ENCODE results near the gene CPNE2. TPM values are rescaled to one million over a fixed set of nuclear protein-coding genes. Genes with fewer than 3 reads are reported as not detected.

The CPNE2 gene
- total RNA-seq, 1 donor from 2014 or later: 145 TPM

- peaks cover 20% of the 10 kb centered on the region for H3K27me3 Mint-ChIP-seq (ENCODE audit: unreplicated experiment)
- H3K4me1 Mint-ChIP-seq (ENCODE audit: unreplicated experiment): peaks cover 37% of the 10 kb centered on the region
- peaks cover 32% of the 10 kb centered on the region for H3K36me3 Mint-ChIP-seq (ENCODE audit: low read depth, unreplicated experiment)
- H3K4me3 Mint-ChIP-seq (ENCODE audit: unreplicated experiment): no peak overlapping the region
- no peak overlapping the region for H3K27ac Mint-ChIP-seq (ENCODE audit: unreplicated experiment)
- no peak for DNase-seq (ENCODE audit: low spot score)
- no peaks in the 10 kb centered on the region for H3K9me3 Mint-ChIP-seq (ENCODE audit: unreplicated experiment)
- no peak for TF ChIP-seq CTCF (IDR thresholded peaks at IDR 0.05; ENCODE audit: unreplicated experiment)
Observed at GRCh38 chr16:57134982-57135381, 42.6 kb downstream of the CPNE2 start.

DNA sequence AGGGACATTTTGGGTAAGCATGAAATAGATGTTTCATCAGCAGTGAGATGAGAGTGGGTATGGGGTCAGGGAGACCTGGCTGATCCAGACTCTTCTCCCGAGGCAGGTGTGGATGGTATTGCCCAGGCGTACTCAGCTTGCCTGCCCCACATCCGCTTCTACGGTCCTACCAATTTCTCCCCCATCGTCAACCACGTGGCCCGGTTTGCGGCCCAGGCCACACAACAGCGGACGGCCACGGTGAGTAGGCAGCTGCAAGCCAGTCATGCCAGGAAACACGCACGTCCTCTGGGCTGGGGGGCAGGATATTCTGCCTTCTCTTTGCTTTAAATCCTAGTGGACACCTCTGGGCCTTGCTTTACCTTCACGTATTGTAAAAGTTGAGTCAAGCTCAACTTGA lies 44.7 kb downstream of the CPNE2 start:
- DNase-seq (ENCODE audit: low spot score): no peak
- Mint-ChIP-seq H3K9me3 (ENCODE audit: unreplicated experiment) (no peaks in the 10 kb centered on the region), H3K36me3 (ENCODE audit: low read depth, unreplicated experiment) (peaks cover 32% of the 10 kb centered on the region), H3K27ac (ENCODE audit: unreplicated experiment) (no peak overlapping the region), H3K4me1 (ENCODE audit: unreplicated experiment) (peaks cover 47% of the 10 kb centered on the region), H3K4me3 (ENCODE audit: unreplicated experiment) (no peak overlapping the region), H3K27me3 (ENCODE audit: unreplicated experiment) (peaks cover 21% of the 10 kb centered on the region)
- no peak for TF ChIP-seq CTCF (IDR thresholded peaks at IDR 0.05; ENCODE audit: unreplicated experiment)

DNA sequence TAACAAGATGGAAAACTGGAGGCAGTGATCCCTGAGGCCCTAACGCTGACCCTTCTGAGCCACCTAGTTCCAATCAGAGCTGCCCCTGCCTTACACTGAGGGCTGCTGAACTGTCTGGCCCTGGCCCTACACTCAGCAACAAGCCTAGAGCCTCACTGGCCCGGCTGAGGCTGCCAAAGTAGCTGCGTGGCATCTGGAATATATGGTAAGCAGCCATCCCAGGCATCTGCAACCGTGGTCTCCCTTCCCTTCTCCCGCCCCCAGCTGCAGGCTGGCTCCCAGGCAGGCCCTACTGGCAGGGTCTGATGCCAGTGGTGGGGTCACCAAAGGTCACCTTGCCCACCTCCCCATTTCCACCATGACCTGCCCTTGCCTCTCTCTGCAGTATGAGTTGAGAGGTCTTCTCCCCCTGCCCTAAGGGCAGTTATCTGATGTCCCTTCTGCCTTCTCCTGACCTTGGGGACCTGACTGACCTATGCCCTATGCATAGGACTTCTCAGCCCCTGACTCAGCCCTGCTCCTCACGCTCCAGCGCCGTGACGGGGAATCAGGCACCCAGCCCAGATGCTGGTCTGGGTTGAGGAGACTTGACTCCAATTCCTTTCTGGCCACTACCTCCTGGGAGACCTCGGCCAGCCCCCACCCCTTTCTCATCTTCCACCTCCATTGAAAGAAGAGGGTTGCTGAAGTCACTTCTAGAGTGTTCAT lies 45.3 kb downstream of the CPNE2 start:
- H3K4me3 Mint-ChIP-seq (ENCODE audit: unreplicated experiment): peak overlapping the region; percentile 65
- H3K4me1 Mint-ChIP-seq (ENCODE audit: unreplicated experiment): peaks cover 50% of the 10 kb centered on the region
- DNase-seq (ENCODE audit: low spot score): no peak
- H3K27ac Mint-ChIP-seq (ENCODE audit: unreplicated experiment): peak overlapping the region; percentile 97
- H3K9me3 Mint-ChIP-seq (ENCODE audit: unreplicated experiment): no peaks in the 10 kb centered on the region
- H3K36me3 Mint-ChIP-seq (ENCODE audit: low read depth, unreplicated experiment): peaks cover 35% of the 10 kb centered on the region
- TF ChIP-seq CTCF (IDR thresholded peaks at IDR 0.05; ENCODE audit: unreplicated experiment): no peak
- H3K27me3 Mint-ChIP-seq (ENCODE audit: unreplicated experiment): peaks cover 24% of the 10 kb centered on the region

DNA sequence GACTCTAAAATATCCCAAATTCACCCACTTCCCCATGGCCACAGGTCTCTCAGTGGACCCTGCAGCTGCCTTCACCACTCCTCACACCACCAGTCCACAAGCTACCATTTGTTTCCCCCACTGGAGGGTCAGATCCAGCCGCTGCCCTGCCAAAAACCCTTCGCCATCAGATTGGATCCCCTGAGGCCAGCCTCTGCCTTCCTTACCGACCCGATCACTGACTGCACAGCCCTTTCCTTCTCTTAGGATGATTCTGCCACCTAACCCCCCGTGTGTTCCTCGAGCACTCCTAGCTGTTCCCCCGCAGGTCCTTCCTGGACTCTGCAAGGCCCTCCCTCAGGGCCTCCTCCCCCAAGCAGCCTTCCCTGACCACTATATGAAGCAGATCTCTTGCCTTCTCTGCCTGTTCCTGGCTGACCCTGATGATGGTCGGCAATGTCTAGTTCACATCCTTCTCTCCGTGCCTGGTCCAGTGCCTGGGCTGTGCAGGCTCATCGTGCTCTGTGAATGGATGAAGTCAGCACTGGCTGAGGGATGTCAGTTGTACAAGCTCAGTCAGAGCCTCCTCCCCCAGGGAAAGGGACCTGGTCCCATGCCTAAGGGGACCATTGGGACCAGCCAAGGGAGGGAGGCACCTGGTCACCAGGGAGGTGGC lies 46.0 kb downstream of the CPNE2 start:
- Mint-ChIP-seq H3K4me1 (ENCODE audit: unreplicated experiment) (peaks cover 51% of the 10 kb centered on the region), H3K27me3 (ENCODE audit: unreplicated experiment) (peaks cover 24% of the 10 kb centered on the region), H3K4me3 (ENCODE audit: unreplicated experiment) (peak overlapping the region; percentile 65), H3K27ac (ENCODE audit: unreplicated experiment) (peak overlapping the region; percentile 97), H3K36me3 (ENCODE audit: low read depth, unreplicated experiment) (peaks cover 35% of the 10 kb centered on the region), H3K9me3 (ENCODE audit: unreplicated experiment) (no peaks in the 10 kb centered on the region)
- DNase-seq (ENCODE audit: low spot score): no peak
- TF ChIP-seq CTCF (IDR thresholded peaks at IDR 0.05; ENCODE audit: unreplicated experiment): no peak
